ES-I3 (cell line): ENCODE data around the gene CLIP2.
"Not testable (repeated sequence)": the region's sequence is repeated elsewhere in the genome, so short reads cannot be mapped to it uniquely, and the experiment has no call there.

Experiments
- H3K36me3 ChIP-seq: 2 replicates; pipeline ENCODE4 v1.6.1; 2013; ENCODE audit warnings: mild to moderate bottlenecking, low read length, control low read depth, moderate library complexity; ENCODE audit not compliant: insufficient read depth
- H3K4me1 ChIP-seq: 2 replicates; pipeline ENCODE4 v1.6.1; 2013; ENCODE audit warnings: mild to moderate bottlenecking, control low read depth, low read length; ENCODE audit not compliant: insufficient read depth
- H3K9ac ChIP-seq: 2 replicates; pipeline ENCODE4 v1.6.1; 2013; ENCODE audit warnings: low read depth, mild to moderate bottlenecking, low read length, moderate library complexity
- H3K9me3 ChIP-seq: 2 replicates; pipeline ENCODE4 v1.6.1; 2013; ENCODE audit warnings: mild to moderate bottlenecking, low read length, moderate library complexity; ENCODE audit not compliant: control insufficient read depth, insufficient read depth

The CLIP2 gene

GRCh38 chr7:74299401-74299800 is 10.2 kb downstream of the CLIP2 start:
- no peaks in the 10 kb centered on the region for H3K36me3 ChIP-seq
- peaks cover 6% of the 10 kb centered on the region for H3K4me1 ChIP-seq
- H3K9ac ChIP-seq: no peak overlapping the region
- no peaks in the 10 kb centered on the region for H3K9me3 ChIP-seq

DNA sequence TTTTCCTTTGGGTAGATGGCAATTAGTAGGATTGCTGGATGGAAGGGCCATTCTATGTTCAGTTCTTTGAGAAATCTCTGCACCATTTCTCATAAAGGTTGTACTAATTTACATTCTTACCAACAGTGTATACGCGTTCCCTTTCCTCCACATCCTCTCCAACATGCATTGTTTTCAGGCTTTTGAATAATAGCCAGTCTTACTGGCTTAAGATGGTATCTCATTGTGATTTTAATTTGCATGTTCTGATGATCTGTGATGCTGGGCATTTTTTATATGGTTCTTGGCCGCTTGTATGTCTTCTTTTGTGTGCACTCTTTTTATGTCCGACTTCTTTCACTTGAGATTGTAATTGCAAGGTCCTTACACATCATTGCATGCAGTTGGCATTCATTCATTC is 11.7 kb downstream of the CLIP2 start:
- Histone ChIP-seq H3K36me3 (no peaks in the 10 kb centered on the region), H3K9me3 (no peaks in the 10 kb centered on the region), H3K9ac (no peak overlapping the region), H3K4me1 (no peaks in the 10 kb centered on the region)

DNA sequence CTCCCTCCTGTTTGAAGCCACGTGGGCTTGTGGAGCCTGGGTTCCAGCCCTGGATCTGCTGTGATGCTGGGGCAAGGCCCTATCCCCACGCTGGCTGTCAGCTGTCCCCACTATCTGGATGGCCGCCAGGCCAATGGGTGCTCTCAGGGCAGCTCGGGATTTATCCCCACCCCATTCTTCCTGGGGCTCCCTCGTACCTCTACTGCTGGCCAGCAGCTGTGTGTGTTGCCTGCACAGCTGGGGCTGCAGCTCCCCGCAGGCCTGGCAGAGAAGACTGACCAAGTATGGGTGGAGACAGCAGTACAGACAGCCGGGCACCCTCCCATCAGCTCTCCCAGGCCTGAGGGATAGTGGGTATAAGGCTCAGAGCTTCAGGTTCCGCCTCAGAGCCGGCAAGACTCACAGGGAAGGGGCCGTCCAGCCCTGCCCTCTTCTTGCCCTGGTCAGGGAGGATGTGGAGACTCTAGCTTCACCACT is 13.6 kb downstream of the CLIP2 start:
- peaks cover 5% of the 10 kb centered on the region; the same call in 1 of the 2 replicates for H3K4me1 ChIP-seq
- no peaks in the 10 kb centered on the region for H3K36me3 ChIP-seq
- no peak overlapping the region for H3K9ac ChIP-seq
- no peaks in the 10 kb centered on the region for H3K9me3 ChIP-seq

- H3K9me3 ChIP-seq: no peaks in the 10 kb centered on the region
- peaks cover 5% of the 10 kb centered on the region; the same call in 1 of the 2 replicates for H3K4me1 ChIP-seq
- H3K36me3 ChIP-seq: no peaks in the 10 kb centered on the region
- no peak overlapping the region for H3K9ac ChIP-seq
Observed at GRCh38 chr7:74304550-74304949, 15.3 kb downstream of the CLIP2 start.

- no peak overlapping the region for H3K9ac ChIP-seq
- peaks cover 5% of the 10 kb centered on the region; the same call in 1 of the 2 replicates for H3K4me1 ChIP-seq
- H3K9me3 ChIP-seq: no peaks in the 10 kb centered on the region
- no peaks in the 10 kb centered on the region for H3K36me3 ChIP-seq
Observed at GRCh38 chr7:74306004-74306729, 17.0 kb downstream of the CLIP2 start.

DNA sequence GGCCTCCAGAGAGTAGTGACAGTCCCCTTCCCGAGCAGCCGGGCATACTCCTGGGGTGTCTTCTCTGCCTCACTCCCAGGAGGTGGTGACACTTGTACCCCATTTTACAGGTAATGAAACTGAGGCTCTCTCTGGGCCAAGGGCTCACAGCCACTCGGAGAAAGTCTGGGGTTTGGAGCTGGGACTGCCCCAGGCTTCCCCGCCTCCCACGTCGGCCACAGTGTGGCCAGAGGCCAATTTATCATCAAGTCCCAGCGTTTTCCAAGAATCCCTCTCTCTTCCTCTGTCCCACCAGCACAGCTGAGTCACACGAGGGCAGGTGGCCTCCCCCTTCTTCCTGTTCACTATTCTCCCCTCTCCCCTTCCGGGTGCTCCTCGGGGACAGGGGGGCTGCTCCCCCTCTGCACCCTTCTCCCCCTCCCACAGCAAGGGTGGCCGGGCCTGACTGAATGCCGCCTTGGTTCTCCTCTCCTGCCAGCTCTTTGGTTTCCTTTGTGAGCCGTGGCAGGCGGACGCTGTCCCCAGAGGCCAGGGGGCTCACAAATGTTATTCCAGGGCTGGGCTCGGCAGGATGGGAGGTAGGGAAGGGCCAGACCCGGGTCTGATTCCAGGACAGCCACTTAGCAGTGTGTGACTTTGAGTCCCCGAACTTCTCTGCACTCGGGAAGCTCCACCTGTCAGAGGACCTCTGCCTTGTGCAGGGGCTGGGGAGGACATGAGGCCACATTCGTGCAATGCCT is 17.7 kb downstream of the CLIP2 start:
- Histone ChIP-seq H3K4me1 (peaks cover 5% of the 10 kb centered on the region; the same call in 1 of the 2 replicates), H3K9ac (no peak overlapping the region), H3K36me3 (no peaks in the 10 kb centered on the region), H3K9me3 (no peaks in the 10 kb centered on the region)

GRCh38 chr7:74307738-74308505 is 18.7 kb downstream of the CLIP2 start:
- H3K4me1 ChIP-seq: peaks cover 13% of the 10 kb centered on the region; the same call in 1 of the 2 replicates
- H3K9ac ChIP-seq: no peak overlapping the region
- no peaks in the 10 kb centered on the region for H3K36me3 ChIP-seq
- H3K9me3 ChIP-seq: no peaks in the 10 kb centered on the region

DNA sequence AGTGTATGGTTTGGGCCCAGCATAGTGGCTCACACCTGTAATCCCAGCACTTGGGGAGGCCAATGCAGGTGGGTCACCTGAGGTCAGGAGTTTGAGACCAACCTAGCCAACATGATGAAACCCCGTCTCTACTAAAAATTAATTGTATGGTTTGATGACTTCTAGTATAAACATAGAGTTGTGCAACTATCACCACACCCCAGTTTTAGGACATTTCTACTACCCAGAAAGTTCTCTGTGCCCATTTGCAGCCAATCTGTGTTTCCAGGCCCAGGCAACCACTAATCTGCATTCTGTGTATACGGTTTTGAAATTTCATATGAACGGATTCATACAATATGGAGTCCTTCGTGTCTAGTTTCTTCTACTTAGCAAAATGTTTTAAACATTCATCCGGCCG is 20.0 kb downstream of the CLIP2 start:
- Histone ChIP-seq H3K9me3 (no peaks in the 10 kb centered on the region), H3K36me3 (no peaks in the 10 kb centered on the region), H3K4me1 (peaks cover 13% of the 10 kb centered on the region; the same call in 1 of the 2 replicates), H3K9ac (no peak overlapping the region)

DNA sequence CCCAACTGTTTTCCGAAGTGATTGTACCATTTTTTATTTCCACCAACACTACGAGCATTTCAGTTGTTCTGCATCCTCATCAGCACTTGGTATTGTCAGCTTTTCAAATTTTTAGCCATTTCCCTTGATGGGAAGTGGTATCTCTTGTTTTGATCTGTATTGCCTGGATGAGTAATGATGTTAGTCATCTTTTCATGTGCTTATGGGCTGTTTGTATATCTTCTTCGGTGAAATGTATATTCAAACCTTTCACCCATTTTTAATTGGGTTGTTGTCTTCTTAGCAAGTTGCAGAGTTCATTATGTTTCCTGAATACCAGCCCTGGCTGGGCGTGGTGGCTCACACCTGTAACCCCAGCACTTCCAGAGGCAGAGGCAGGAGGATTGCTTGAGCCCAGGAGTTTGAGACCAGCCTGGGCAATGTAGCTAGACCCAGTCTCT is 22.1 kb downstream of the CLIP2 start:
- Histone ChIP-seq H3K9me3 (no peaks in the 10 kb centered on the region), H3K4me1 (peaks cover 13% of the 10 kb centered on the region; the same call in 1 of the 2 replicates), H3K36me3 (no peaks in the 10 kb centered on the region), H3K9ac (no peak overlapping the region)

GRCh38 chr7:74312418-74313028 is 23.3 kb downstream of the CLIP2 start:
- no peaks in the 10 kb centered on the region for H3K36me3 ChIP-seq
- H3K9me3 ChIP-seq: no peaks in the 10 kb centered on the region
- H3K4me1 ChIP-seq: peaks cover 8% of the 10 kb centered on the region; the same call in 1 of the 2 replicates
- H3K9ac ChIP-seq: no peak overlapping the region

DNA sequence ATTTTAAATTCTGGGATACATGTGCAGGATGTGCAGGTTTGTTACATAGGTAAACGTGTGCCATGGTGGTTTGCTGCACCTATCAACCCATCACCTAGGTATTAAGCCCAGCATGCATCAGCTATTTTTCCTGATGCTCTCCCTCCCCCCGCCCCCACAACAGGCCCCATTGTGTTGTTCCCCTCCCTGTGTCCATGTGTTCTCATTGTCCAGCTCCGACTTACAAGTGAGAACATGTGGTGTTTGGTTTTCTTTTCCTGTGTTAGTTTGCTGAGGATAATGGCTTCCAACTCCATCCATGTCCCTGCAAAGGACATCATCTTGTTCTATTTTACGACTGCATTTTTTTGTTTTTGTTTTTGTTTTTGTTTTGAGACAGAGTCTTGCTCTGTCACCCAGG is 26.7 kb downstream of the CLIP2 start:
- not testable (repeated sequence) for H3K9me3 ChIP-seq, H3K36me3 ChIP-seq, H3K9ac ChIP-seq, H3K4me1 ChIP-seq

GRCh38 chr7:74317146-74317782 is 28.1 kb downstream of the CLIP2 start:
- H3K36me3 ChIP-seq: no peaks in the 10 kb centered on the region; the same call in 1 of the 2 replicates
- H3K9ac ChIP-seq: no peak overlapping the region
- H3K9me3 ChIP-seq: no peaks in the 10 kb centered on the region
- peaks cover 6% of the 10 kb centered on the region; the same call in 1 of the 2 replicates for H3K4me1 ChIP-seq

DNA sequence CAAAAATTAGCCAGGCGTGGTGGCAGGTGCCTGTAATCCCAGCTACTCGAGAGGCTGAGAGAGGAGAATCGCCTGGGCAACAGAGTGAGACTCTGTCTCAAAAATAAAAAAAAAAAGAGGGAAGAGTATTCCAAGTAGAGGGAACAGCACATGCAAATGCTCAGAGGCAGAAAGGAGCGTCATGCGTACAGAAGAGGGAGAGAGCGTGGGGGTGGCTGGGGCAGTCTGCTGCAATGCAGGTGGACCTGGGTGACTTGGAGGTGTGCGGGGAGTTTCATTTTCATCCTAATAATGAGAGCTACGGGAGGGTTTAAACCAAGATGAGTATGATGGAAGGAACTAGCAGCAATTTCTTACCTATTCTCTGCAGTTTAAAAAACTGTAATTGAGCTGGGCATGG is 28.8 kb downstream of the CLIP2 start:
- Histone ChIP-seq H3K9me3 (no peaks in the 10 kb centered on the region), H3K4me1 (no peaks in the 10 kb centered on the region; the same call in 1 of the 2 replicates), H3K36me3 (no peaks in the 10 kb centered on the region; the same call in none of the 2 replicates), H3K9ac (no peak overlapping the region)
